ENCODE data around the gene SORCS2. TPM values are rescaled to one million over a fixed set of nuclear protein-coding genes. Genes with fewer than 3 reads are reported as not detected.

Gene SORCS2
- total RNA-seq, 6 donors from 2014 or later = 2.2 to 28.3 (median 7.2) TPM

GRCh38 chr4:7320206-7320797 lies 128.0 kb downstream of the SORCS2 start:
- TF ChIP-seq POLR2A (IDR thresholded peaks at IDR 0.05) (no peak), POLR2AphosphoS5 (IDR thresholded peaks at IDR 0.05) (no peak), EP300 (IDR thresholded peaks at IDR 0.05) (no peak)
- TF ChIP-seq, protein P1, sequence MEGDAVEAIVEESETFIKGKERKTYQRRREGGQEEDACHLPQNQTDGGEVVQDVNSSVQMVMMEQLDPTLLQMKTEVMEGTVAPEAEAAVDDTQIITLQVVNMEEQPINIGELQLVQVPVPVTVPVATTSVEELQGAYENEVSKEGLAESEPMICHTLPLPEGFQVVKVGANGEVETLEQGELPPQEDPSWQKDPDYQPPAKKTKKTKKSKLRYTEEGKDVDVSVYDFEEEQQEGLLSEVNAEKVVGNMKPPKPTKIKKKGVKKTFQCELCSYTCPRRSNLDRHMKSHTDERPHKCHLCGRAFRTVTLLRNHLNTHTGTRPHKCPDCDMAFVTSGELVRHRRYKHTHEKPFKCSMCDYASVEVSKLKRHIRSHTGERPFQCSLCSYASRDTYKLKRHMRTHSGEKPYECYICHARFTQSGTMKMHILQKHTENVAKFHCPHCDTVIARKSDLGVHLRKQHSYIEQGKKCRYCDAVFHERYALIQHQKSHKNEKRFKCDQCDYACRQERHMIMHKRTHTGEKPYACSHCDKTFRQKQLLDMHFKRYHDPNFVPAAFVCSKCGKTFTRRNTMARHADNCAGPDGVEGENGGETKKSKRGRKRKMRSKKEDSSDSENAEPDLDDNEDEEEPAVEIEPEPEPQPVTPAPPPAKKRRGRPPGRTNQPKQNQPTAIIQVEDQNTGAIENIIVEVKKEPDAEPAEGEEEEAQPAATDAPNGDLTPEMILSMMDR (IDR thresholded peaks at IDR 0.05) = no peak
- H3K4me1 ChIP-seq = no peaks in the 10 kb centered on the region

GRCh38 chr4:7322166-7322991 lies 130.0 kb downstream of the SORCS2 start:
- DNase-seq (peak in 1 of 2 donors; percentile 48), ATAC-seq (ENCODE audit: low FRiP score in 2 of 2) (peak in 1 of 2 donors; percentile 68)
- TF ChIP-seq POLR2AphosphoS5 (IDR thresholded peaks at IDR 0.05) (peak in 1 of 2 donors; percentile 6), POLR2A (IDR thresholded peaks at IDR 0.05) (no peak)
- TF ChIP-seq, protein P1 (IDR thresholded peaks at IDR 0.05) = no peak
- peaks cover 0 to 9% (median under 1%) of the 10 kb centered on the region in 4 donors for H3K4me1 ChIP-seq
- no peaks in the 10 kb centered on the region for H3K36me3 ChIP-seq
- H3K27ac ChIP-seq = no peak overlapping the region
- no peaks in the 10 kb centered on the region for H3K27me3 ChIP-seq
- peaks cover 0 to 11% (median 5%) of the 10 kb centered on the region in 4 donors for H3K9me3 ChIP-seq
- H3K4me3 ChIP-seq = no peak overlapping the region
- 6 to 42% methylated on average over 1 to 15 of the region's 18 CpGs for WGBS, 2 donors

More at GRCh38 chr4:7320206-7320797, 128.0 kb downstream of the SORCS2 start:
- Histone ChIP-seq H3K4me3 (no peak overlapping the region), H3K9me3 (peaks cover 0 to 11% (median 5%) of the 10 kb centered on the region in 4 donors), H3K27ac (no peak overlapping the region), H3K36me3 (no peaks in the 10 kb centered on the region), H3K27me3 (no peaks in the 10 kb centered on the region)
- 55 to 65% methylated on average over 5 of the region's 5 CpGs for WGBS, 2 donors
- ATAC-seq (ENCODE audit: low FRiP score in 2 of 2) (no peak), DNase-seq (no peak)

- WGBS, 2 donors = 76% methylated on average over 5 of the region's 5 CpGs; no CpG with 5 or more reads in 1 of the 2 donors
These were observed 131.1 kb downstream of the SORCS2 start for GRCh38 chr4:7323461-7323871.

GRCh38 chr4:7323872-7324650 lies 131.7 kb downstream of the SORCS2 start:
- peaks cover 0 to 18% (median 4%) of the 10 kb centered on the region in 4 donors for H3K4me1 ChIP-seq
- WGBS, 2 donors = 73 to 76% methylated on average over 7 to 16 of the region's 16 CpGs
- no peaks in the 10 kb centered on the region for H3K27me3 ChIP-seq
- peaks cover 0 to 6% (median under 1%) of the 10 kb centered on the region in 4 donors for H3K9me3 ChIP-seq
- H3K27ac ChIP-seq = no peak overlapping the region
- no peak overlapping the region for H3K4me3 ChIP-seq
- DNase-seq = no peak
- no peak for ATAC-seq (ENCODE audit: low FRiP score in 2 of 2)
- no peaks in the 10 kb centered on the region for H3K36me3 ChIP-seq
- TF ChIP-seq POLR2A (IDR thresholded peaks at IDR 0.05) (no peak), EP300 (IDR thresholded peaks at IDR 0.05) (no peak), POLR2AphosphoS5 (IDR thresholded peaks at IDR 0.05) (no peak)
- TF ChIP-seq, protein P1 (IDR thresholded peaks at IDR 0.05) = no peak

More at GRCh38 chr4:7323461-7323871, 131.1 kb downstream of the SORCS2 start:
- no peak for DNase-seq
- Histone ChIP-seq H3K36me3 (no peaks in the 10 kb centered on the region), H3K27me3 (no peaks in the 10 kb centered on the region), H3K9me3 (peaks cover 0 to 6% (median 4%) of the 10 kb centered on the region in 4 donors), H3K4me3 (no peak overlapping the region), H3K27ac (no peak overlapping the region), H3K4me1 (peaks cover 0 to 12% (median 1%) of the 10 kb centered on the region in 4 donors)
- ATAC-seq (ENCODE audit: low FRiP score in 2 of 2) = no peak
- TF ChIP-seq, protein P1 (IDR thresholded peaks at IDR 0.05) = no peak
- TF ChIP-seq POLR2AphosphoS5 (IDR thresholded peaks at IDR 0.05) = no peak
- no peak for TF ChIP-seq POLR2A (IDR thresholded peaks at IDR 0.05)
- no peak for TF ChIP-seq EP300 (IDR thresholded peaks at IDR 0.05)
